IMR-90 (cell line): ENCODE data around the gene TMEM59. TPM values are rescaled to one million over a fixed set of nuclear protein-coding genes. Genes with fewer than 3 reads are reported as not detected.

Source experiments
- ATAC-seq: fragments of 200-7000 bp; cut with Tn5 transposase; 2 replicates; pipeline ENCODE4 v1.9.1; 2020; ENCODE audit warnings: low read depth, mild to moderate bottlenecking, moderate library complexity
- BruUV-seq: library from RNA; stranded (reverse); fragments of 400-500 nt; replicated peaks from 2 replicates; lab custom pipeline; 2021; lab: Mats Ljungman, UMichigan
- CTCF ChIA-PET: fragments of 300-600 bp; formaldehyde crosslinking; extraction: SDS; loops from one replicate; lab custom pipeline; 2021; ENCODE audit warnings: antibody characterized with exemption; lab: Yijun Ruan, JAX
- POLR2A ChIA-PET: fragments of 300-600 bp; sonication (Branson Sonifier 250); formaldehyde crosslinking; loops from one replicate; lab custom pipeline; 2022; ENCODE audit warnings: antibody characterized with exemption; ENCODE audit not compliant: unreplicated experiment; lab: Charles Lee
- DNase-seq: peaks from one replicate; pipeline ENCODE4 v3.0.0; 2013
- H2AFZ ChIP-seq: replicated peaks from 2 replicates; pipeline ENCODE3; 2013; ENCODE audit warnings: low read length, mild to moderate bottlenecking; ENCODE audit not compliant: poor library complexity
- H2AK5ac ChIP-seq: 2 replicates; pipeline ENCODE4 v1.6.1; 2013; ENCODE audit warnings: low read depth, low read length, inconsistent platforms
- H2AK9ac ChIP-seq: replicated peaks from 2 replicates; pipeline ENCODE3; 2013; ENCODE audit warnings: mild to moderate bottlenecking, low read depth, low read length, moderate library complexity; ENCODE audit not compliant: poor library complexity
- H2BK120ac ChIP-seq: 2 replicates; pipeline ENCODE4 v1.6.1; 2013; ENCODE audit warnings: low read depth, low read length, inconsistent platforms
- H2BK15ac ChIP-seq: 3 replicates; pipeline ENCODE4 v1.6.1; 2013; ENCODE audit warnings: low read depth, low read length, inconsistent platforms
- H2BK20ac ChIP-seq: 2 replicates; pipeline ENCODE4 v1.6.1; 2013; ENCODE audit warnings: low read depth, mild to moderate bottlenecking, inconsistent platforms, low read length, moderate library complexity
- H2BK5ac ChIP-seq: 2 replicates; pipeline ENCODE4 v1.6.1; 2013; ENCODE audit warnings: mild to moderate bottlenecking, low read depth, low read length, inconsistent platforms; ENCODE audit not compliant: poor library complexity, severe bottlenecking
- H3K14ac ChIP-seq: replicated peaks from 2 replicates; pipeline ENCODE4 v1.6.1; 2013; ENCODE audit warnings: low read depth, low read length, inconsistent platforms
- H3K18ac ChIP-seq: 2 replicates; pipeline ENCODE4 v1.6.1; 2013; ENCODE audit warnings: low read depth, low read length, control low read depth
- H3K23ac ChIP-seq: 2 replicates; pipeline ENCODE4 v1.6.1; 2013; ENCODE audit warnings: low read depth, low read length, inconsistent platforms
- H3K27ac ChIP-seq: 2 replicates; pipeline ENCODE4 v1.5.1; 2013; ENCODE audit warnings: mild to moderate bottlenecking, control low read depth, low read length; ENCODE audit not compliant: insufficient read depth
- H3K27me3 ChIP-seq: 2 replicates; pipeline ENCODE4 v1.6.1; 2013; ENCODE audit warnings: low read length; ENCODE audit not compliant: control insufficient read depth, insufficient read depth
- H3K36me3 ChIP-seq: 2 replicates; pipeline ENCODE4 v1.6.1; 2013; ENCODE audit warnings: low read length, mixed read lengths; ENCODE audit not compliant: control insufficient read depth, insufficient read depth
- H3K4ac ChIP-seq: 2 replicates; pipeline ENCODE4 v1.6.1; 2013; ENCODE audit warnings: low read depth, low read length, inconsistent platforms
- H3K4me1 ChIP-seq: 2 replicates; pipeline ENCODE4 v1.6.1; 2013; ENCODE audit warnings: low read length, mixed read lengths; ENCODE audit not compliant: control insufficient read depth, insufficient read depth
- H3K4me2 ChIP-seq: 2 replicates; pipeline ENCODE4 v1.6.1; 2013; ENCODE audit warnings: low read depth, mild to moderate bottlenecking, control low read depth, low read length, moderate library complexity
- H3K4me3 ChIP-seq: 2 replicates; pipeline ENCODE4 v1.5.1; 2013; ENCODE audit warnings: low read depth, mild to moderate bottlenecking, control low read depth, low read length, moderate library complexity; ENCODE audit not compliant: insufficient read depth
- H3K56ac ChIP-seq: 2 replicates; pipeline ENCODE4 v1.6.1; 2013; ENCODE audit warnings: low read length, inconsistent platforms; ENCODE audit not compliant: insufficient read depth; ENCODE audit errors: extremely low read depth
- H3K79me1 ChIP-seq, 2 experiments: 2 replicates each; pipeline ENCODE4 v1.6.1; 2013; ENCODE audit warnings: low read length in 2 of 2, inconsistent platforms in 1 of 2, low read depth in 1 of 2
- H3K9ac ChIP-seq: 2 replicates; pipeline ENCODE4 v1.6.1; 2013; ENCODE audit warnings: low read depth, low read length, control low read depth
- H3K9me1 ChIP-seq: 2 replicates; pipeline ENCODE4 v1.6.1; 2013; ENCODE audit warnings: low read length, inconsistent platforms; ENCODE audit not compliant: insufficient read depth
- H3K9me3 ChIP-seq: 2 replicates; pipeline ENCODE4 v1.6.1; 2013; ENCODE audit warnings: low read length; ENCODE audit not compliant: control insufficient read depth, insufficient read depth
- H4K20me1 ChIP-seq: 2 replicates; pipeline ENCODE4 v1.6.1; 2013; ENCODE audit warnings: low read length, inconsistent platforms; ENCODE audit not compliant: insufficient read depth
- H4K5ac ChIP-seq: 2 replicates; pipeline ENCODE4 v1.6.1; 2013; ENCODE audit warnings: mild to moderate bottlenecking, low read depth, low read length, control low read depth
- H4K8ac ChIP-seq, 2 experiments: 2 replicates each; pipeline ENCODE4 v1.6.1; 2013; ENCODE audit warnings: low read depth in 2 of 2, low read length in 2 of 2, control low read depth in 1 of 2, inconsistent platforms in 1 of 2
- H4K91ac ChIP-seq: 2 replicates; pipeline ENCODE4 v1.6.1; 2013; ENCODE audit warnings: low read depth, low read length, inconsistent platforms; ENCODE audit not compliant: insufficient read depth
- CHD1 ChIP-seq: IDR thresholded peaks from 2 replicates; pipeline ENCODE4 v1.6.1; 2012; ENCODE audit warnings: low read depth, low read length, improper control_type of control experiment
- MAFK ChIP-seq: IDR thresholded peaks from 2 replicates; pipeline ENCODE4 v1.6.1; 2012; ENCODE audit warnings: low read depth, low read length, improper control_type of control experiment
- RCOR1 ChIP-seq: IDR thresholded peaks from 2 replicates; pipeline ENCODE4 v1.6.1; 2012; ENCODE audit warnings: mild to moderate bottlenecking, low read length, improper control_type of control experiment; ENCODE audit not compliant: insufficient replicate concordance
- SMC3 ChIP-seq: fragments of 150-350 bp; IDR thresholded peaks from 2 replicates; pipeline ENCODE4 v1.6.1; 2016; ENCODE audit warnings: low read depth, mild to moderate bottlenecking, antibody characterized with exemption, low read length, moderate library complexity
- WGBS, 2 experiments: methylation state at CpG; one replicate each; pipeline versions ENCODE4 v1.1.5 to v1.1.7; 2013; ENCODE audit warnings: missing lambda C conversion rate in 2 of 2; ENCODE audit not compliant: insufficient read length in 1 of 2; ENCODE audit errors: extremely low coverage in 2 of 2; 5-methylcytosine and 5-hydroxymethylcytosine counted together
- dilution Hi-C: fragments of 300-500 bp; cut with HindIII; formaldehyde crosslinking; loops from one replicate; pipeline ENCODE4 v1.14.3; 2018; ENCODE audit warnings: low sequenced_read_pairs; ENCODE audit not compliant: unreplicated experiment
- in situ Hi-C: fragments of 300-500 bp; cut with MboI; formaldehyde crosslinking; loops from 3 replicates; pipeline ENCODE4 v1.14.3; 2019; ENCODE audit warnings: low sequenced_read_pairs, inconsistent platforms, mixed read lengths
- intact Hi-C: fragments of 100-400 bp; cut with micrococcal nuclease; formaldehyde crosslinking; loops from 2 replicates; pipeline ENCODE4 v1.10.0; 2022
- polyA plus RNA-seq, 3 experiments: library from polyadenylated mRNA; depleted of rRNA; stranded (reverse); fragments of >200 nt; gene quantifications; 2 replicates each; pipeline ENCODE4 v1.2.3, GENCODE V29; 2012; ENCODE audit warnings: low replicate concordance in 1 of 3
- total RNA-seq: library from RNA; depleted of rRNA; stranded (reverse); fragments of >200 nt; gene quantifications from 2 replicates; pipeline ENCODE4 v1.2.3, GENCODE V29; 2012

Gene TMEM59
- total and polyA plus RNA-seq, 2 of the 4 experiments (the other 2 are of a cell fraction): 239 to 241 TPM

DNA sequence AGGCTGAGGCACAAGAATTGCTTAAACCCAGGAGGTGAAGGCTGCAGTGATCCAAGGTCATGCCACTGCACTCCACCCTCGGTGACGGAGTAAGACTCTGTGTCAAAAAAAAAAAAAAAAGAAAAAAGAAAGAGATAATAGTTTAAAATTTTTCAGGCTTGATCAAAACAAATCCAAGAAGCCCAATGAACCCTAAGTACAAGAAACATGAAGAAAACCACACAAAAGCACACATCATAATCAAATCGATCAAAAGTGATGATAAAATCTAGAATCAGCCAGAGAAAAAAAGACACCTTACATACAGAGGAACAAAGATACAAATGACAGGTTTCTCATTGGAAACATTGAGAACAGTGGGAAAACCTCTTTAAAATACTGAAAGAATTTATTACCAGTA, 66.5 kb downstream of the TMEM59 start:
- H3K4me1 ChIP-seq: peaks cover 2% of the 10 kb centered on the region; the same call in 1 of the 2 replicates
- H3K27ac ChIP-seq: no peak overlapping the region
- intact Hi-C loops (no loop called here), in situ Hi-C loops (no loop called here), dilution Hi-C loops (no loop called here)
- H4K20me1 ChIP-seq: no peaks in the 10 kb centered on the region
- no peak overlapping the region for H2AFZ ChIP-seq
- ChIA-PET CTCF (no interaction called here), POLR2A (no interaction called here)
- no peak overlapping the region for H3K9ac ChIP-seq
- H2AK5ac ChIP-seq: no peak overlapping the region
- ATAC-seq (no peak), DNase-seq (no peak)
- no peak overlapping the region for H4K91ac ChIP-seq
- no peak overlapping the region for H3K4ac ChIP-seq
- no peaks in the 10 kb centered on the region; the same call in 1 of the 2 replicates for H3K27me3 ChIP-seq
- no peak overlapping the region for H3K23ac ChIP-seq
- H2BK15ac ChIP-seq: no peak overlapping the region
- H3K4me2 ChIP-seq: no peak overlapping the region
- H3K14ac ChIP-seq: no peak overlapping the region
- BruUV-seq: no TSS peak
- no peaks in the 10 kb centered on the region for H3K36me3 ChIP-seq
- no peak overlapping the region for H2BK20ac ChIP-seq
- no peak overlapping the region for H3K56ac ChIP-seq
- H3K18ac ChIP-seq: no peak overlapping the region
- H4K5ac ChIP-seq: no peak overlapping the region
- no CpG with 5 or more reads among the region's 3 CpGs for WGBS, 2 experiments
- H3K79me1 ChIP-seq: no peaks in the 10 kb centered on the region
- H3K9me3 ChIP-seq: no peaks in the 10 kb centered on the region
- no peak overlapping the region for H2AK9ac ChIP-seq
- TF ChIP-seq SMC3: no peak
- TF ChIP-seq CHD1: no peak
- TF ChIP-seq MAFK: no peak
- TF ChIP-seq RCOR1: no peak
- H2BK5ac ChIP-seq: no peak overlapping the region
- no peak overlapping the region for H3K4me3 ChIP-seq
- H3K9me1 ChIP-seq: no peaks in the 10 kb centered on the region
- no peak overlapping the region for H2BK120ac ChIP-seq
- H4K8ac ChIP-seq: no peak overlapping the region
